Breast epithelium (tissue), 3 donors: ENCODE data around the gene CDK5R1.

ENCODE experiments used
- POLR2A ChIP-seq: fragments of 450-650 bp; IDR thresholded peaks from one replicate; pipeline ENCODE4 v1.6.1; 2016; ENCODE audit warnings: antibody characterized with exemption, mild to moderate bottlenecking, moderate library complexity
- POLR2AphosphoS5 ChIP-seq, 3 donors: sonication (generic); formaldehyde crosslinking; IDR thresholded peaks; one replicate each; pipeline ENCODE4 v1.6.1; 2017; ENCODE audit warnings: antibody characterized with exemption in 3 of 3
- TF ChIP-seq, protein P1 (sequence below), 3 donors: fragments of 450-650 bp; IDR thresholded peaks; one replicate each; pipeline ENCODE4 v1.5.1; 2016 to 2017; ENCODE audit warnings: antibody characterized with exemption in 3 of 3, mild to moderate bottlenecking in 3 of 3, moderate library complexity in 3 of 3

DNA sequence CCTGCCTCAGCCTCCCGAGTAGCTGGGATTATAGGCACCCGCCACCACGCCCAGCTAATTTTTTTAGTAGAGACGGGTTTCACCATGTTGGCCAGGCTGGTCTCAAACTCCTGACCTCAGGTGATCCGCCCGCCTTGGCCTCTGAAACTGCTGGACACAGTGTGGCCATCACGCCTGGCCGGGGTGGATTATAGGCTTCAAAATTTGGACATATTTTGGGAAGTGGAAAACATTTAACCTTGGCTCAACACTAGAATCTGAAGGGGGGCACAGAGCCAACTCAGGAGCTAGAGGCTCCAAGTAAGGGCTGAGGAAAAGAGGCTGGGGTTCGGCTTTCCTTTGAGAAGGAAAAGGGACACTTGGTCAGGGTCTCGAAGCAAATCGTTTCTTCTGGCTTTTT, 2.2 kb upstream of the CDK5R1 start:
- TF ChIP-seq POLR2AphosphoS5 (IDR thresholded peaks at IDR 0.05), result no peak
- TF ChIP-seq, protein P1, sequence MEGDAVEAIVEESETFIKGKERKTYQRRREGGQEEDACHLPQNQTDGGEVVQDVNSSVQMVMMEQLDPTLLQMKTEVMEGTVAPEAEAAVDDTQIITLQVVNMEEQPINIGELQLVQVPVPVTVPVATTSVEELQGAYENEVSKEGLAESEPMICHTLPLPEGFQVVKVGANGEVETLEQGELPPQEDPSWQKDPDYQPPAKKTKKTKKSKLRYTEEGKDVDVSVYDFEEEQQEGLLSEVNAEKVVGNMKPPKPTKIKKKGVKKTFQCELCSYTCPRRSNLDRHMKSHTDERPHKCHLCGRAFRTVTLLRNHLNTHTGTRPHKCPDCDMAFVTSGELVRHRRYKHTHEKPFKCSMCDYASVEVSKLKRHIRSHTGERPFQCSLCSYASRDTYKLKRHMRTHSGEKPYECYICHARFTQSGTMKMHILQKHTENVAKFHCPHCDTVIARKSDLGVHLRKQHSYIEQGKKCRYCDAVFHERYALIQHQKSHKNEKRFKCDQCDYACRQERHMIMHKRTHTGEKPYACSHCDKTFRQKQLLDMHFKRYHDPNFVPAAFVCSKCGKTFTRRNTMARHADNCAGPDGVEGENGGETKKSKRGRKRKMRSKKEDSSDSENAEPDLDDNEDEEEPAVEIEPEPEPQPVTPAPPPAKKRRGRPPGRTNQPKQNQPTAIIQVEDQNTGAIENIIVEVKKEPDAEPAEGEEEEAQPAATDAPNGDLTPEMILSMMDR (IDR thresholded peaks at IDR 0.05), result no peak
- TF ChIP-seq POLR2A, result no peak
